Diencephalon (tissue), 1 donor: ENCODE measurements around the gene CNOT1. TPM values are rescaled to one million over a fixed set of nuclear protein-coding genes. Genes with fewer than 3 reads are reported as not detected.

ENCODE experiments used
- small RNA-seq: library from RNA; depleted of rRNA; stranded (forward); fragments of <200 nt; gene quantifications from one replicate; pipeline ENCODE3, GENCODE V24; 2014
- total RNA-seq: library from RNA; depleted of rRNA; stranded (reverse); fragments of >200 nt; gene quantifications from one replicate; pipeline ENCODE4 v1.2.3, GENCODE V29; 2014

Gene CNOT1
- total RNA-seq = 99.4 TPM

GRCh38 chr16:58629733-58630640 is at the start of gene CNOT1:
CNOT1 (minus strand) TSS chr16:58629826; CDS start chr16:58599337, 30,489 bp downstream.

DNA sequence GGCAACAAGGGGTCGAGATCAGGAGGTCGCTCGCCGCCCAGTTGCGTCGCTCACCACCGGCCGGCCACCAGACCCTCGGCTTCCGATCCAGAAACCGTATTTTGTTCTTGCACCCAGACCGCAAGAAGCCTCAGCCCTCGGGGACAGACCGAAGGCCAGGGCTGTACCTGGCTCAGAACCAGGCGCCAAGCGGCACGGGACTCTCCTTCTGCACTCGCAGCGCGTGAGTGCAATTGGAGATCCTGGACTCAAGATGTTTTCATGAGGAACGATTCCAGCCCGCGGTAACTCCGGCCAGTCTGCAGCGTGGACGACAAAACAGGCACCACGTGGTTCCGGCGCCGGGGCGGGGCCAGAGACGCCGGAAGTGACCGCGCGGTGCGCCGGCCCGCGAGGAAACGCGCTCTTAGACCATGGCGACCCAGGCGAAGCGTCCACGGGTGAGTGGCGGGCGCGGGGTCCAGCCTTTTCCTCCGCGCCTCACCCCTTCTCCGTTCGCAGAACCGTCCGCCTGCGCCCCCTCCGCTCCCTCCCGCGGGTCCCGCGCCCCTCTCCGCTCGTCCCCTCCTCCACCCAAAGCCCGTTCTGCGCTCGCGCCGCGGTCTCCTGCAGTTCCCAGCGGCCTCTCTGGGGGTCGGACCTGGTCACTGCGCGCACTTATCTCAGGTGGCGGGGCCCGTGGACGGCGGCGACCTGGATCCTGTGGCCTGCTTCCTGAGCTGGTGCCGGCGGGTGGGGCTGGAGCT is 114.3 kb downstream of the CNOT1 start, which contains the start of gene SETD6:
TSS of gene SETD6 (plus strand) at position 393 of the 746 bp plus-strand sequence. CDS start at position 414, 21 bp downstream.

DNA sequence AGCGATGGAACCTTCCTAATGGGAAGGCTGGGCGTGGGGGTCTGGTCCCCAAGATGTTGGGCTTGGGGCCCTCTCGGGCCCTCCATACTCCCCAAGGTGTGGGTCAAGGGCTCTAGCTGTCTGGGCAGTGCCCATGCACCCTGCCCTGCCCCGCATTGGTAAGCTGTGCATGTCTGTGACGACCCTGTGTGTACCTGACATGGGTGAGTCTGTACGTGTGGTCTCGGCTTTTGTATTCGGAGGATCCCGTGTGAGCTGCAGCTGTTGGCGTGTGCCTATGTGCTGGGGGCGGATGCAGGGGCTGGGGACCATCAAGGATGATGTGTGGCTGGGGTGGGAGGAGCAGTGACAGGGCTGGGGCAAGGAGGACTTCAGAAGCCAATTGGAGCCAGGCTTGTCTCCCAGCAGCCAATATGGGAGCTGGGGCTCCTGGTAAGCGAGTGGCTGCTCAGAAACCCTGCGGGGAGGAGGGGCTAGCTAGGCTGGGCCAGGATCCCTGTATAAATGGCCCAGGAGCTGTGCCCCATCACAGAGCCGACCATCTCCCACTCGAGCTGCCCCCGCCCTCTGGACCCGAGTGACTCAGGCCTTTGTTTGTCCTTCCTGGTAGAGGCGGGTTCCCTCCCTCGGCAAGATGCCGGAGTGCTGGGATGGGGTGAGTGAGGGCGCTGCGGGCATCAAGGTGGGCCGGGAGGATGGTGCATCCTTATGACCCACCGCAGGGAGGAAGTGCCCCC is 129.8 kb downstream of the CNOT1 start, which contains the start of gene NDRG4:
TSS of gene NDRG4 (plus strand) at position 529 of the 737 bp plus-strand sequence. CDS start at position 635, 106 bp downstream.

Small RNA genes lying within 50 kb of the gene (small RNA-seq; reads per million reads assigned to genes)
- gene RNU6-103P (not detected), gene SNORA46 (33.5 reads per million, percentile 95 among the genes with 10 or more reads in this experiment), gene SNORA50A (not detected)

Other genes with a start within 250 kb of the CNOT1 start
- gene GINS3, start 237.4 kb downstream of the CNOT1 start, total RNA-seq = 3.9 TPM
- gene NDRG4, start 129.7 kb downstream of the CNOT1 start, total RNA-seq = 595 TPM
- 22.6 TPM for gene SETD6, start 114.3 kb downstream of the CNOT1 start, total RNA-seq
- 24.7 TPM for gene SLC38A7, start 54.9 kb upstream of the CNOT1 start, total RNA-seq
- 66.4 TPM for gene GOT2, start 104.5 kb upstream of the CNOT1 start, total RNA-seq